NCI-H1092 (cell line): Measurements from ENCODE around the gene RFFL.
"Not testable (repeated sequence)": the region's sequence is repeated elsewhere in the genome, so short reads cannot be mapped to it uniquely, and the experiment has no call there.

Experiments
- DNase-seq: peaks from one replicate; lab custom pipeline; 2025; lab: John Stamatoyannopoulos, UW

RFFL gene

GRCh38 chr17:35002876-35003551 is 60.5 kb downstream of the RFFL start:
- DNase-seq: no peak

- DNase-seq: no peak
These were observed 62.0 kb downstream of the RFFL start for GRCh38 chr17:35001549-35001948.

GRCh38 chr17:35000965-35001364 is 62.5 kb downstream of the RFFL start:
- not testable (repeated sequence) for DNase-seq

GRCh38 chr17:34999456-34999855 is 64.1 kb downstream of the RFFL start:
- no peak for DNase-seq

DNA sequence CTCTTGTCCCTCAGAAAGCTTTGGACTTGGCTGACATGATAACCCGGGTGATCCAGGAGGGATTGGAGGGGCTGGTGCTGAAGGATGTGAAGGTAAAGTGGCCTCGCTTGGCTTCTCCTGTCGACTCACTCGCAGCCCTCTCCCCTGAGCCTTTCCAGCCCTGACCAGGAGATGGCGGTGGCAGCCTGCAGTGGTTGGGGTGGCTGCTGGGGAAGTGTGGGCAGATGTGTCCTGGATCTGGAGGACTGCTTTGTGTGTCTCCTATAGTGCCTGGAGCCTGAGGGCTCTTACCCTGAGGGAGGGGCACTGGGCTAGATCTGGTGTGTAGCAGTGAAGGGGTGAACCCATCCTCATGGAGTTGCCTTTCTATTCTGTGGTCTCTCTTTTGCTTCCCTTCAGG is 65.3 kb downstream of the RFFL start:
- DNase-seq: peak; percentile 3

DNA sequence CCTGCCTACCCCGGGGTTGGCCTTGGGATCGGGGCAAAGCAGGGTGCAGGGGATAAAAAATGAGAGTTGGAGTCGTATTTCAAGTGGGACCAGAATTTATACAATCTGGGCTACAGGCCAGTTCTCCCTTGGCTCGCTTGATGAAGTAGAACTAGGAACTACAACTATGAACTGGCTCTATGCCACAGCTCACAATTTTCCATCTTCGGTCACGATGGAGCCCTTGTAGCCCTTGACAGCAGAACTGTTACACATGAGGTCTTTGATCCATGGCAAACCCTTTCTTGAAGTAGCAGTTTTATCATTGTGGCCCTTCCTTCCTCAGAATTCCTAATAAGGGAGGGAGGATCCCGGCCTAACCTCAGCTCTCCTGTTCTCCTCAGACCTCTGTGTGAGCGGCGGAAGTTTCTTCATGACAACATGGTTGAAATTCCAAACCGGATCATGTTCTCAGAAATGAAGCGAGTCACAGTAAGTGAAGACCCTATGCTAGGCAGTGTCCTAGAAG is 66.1 kb downstream of the RFFL start:
- DNase-seq: no peak

DNA sequence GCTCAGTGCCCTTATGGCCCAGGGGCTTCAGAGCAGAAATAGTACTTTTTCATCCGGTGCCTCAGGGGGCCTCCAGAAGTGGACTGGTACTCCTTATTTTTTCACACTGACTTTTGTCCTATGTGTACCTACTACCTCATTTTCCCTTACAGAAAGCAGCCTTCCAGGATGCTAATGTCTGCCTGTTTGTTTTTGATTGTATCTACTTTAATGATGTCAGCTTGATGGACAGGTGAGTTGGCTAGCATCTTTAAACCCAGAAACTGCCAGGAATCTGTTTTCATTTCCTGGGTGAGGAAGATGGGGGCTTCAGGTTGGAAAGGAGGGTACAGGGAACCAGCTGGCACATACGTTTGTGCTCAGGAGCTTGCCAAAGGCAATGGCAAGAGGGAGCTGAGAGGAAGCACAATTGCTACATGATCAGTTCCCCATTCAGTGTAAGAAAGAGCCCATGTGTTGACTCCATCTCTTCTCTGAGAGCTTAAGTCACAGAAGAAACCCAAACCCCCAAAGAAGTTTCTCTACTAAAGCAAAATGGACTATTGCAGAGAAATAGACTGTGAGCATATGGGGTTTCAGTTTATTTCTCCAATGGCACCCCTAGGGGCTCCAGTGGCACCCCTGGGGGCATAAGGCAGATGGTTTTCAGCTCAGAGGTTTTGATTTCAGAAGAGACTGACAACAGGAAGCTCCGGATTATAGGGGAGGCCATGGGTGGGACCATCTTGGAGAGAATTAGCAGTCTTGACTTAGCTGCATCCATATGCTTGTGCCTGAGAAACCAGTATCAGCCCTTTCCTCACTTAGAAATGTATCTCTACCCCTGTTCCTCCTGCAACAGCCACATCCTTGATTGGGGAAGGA is 66.9 kb downstream of the RFFL start:
- DNase-seq: no peak

DNA sequence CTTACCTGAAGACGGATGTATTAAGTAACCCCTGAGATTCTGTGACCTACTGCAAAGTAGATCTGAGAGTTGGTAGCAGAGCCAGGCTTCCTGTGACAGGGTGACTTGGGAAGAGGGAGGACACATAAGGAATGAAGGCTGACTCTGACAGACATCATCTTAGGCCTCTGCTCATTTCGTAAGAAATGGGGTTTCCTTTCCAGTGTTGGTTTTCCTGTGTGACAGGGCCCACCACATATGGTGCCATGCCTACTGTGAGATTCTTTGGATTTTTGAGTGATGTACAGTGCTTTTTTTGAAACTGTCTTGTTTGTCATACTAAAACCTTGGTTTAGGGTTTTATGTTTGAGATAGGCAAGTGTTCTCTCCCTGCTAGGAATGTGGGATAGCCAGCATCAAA is 70.5 kb downstream of the RFFL start:
- DNase-seq: no peak

DNA sequence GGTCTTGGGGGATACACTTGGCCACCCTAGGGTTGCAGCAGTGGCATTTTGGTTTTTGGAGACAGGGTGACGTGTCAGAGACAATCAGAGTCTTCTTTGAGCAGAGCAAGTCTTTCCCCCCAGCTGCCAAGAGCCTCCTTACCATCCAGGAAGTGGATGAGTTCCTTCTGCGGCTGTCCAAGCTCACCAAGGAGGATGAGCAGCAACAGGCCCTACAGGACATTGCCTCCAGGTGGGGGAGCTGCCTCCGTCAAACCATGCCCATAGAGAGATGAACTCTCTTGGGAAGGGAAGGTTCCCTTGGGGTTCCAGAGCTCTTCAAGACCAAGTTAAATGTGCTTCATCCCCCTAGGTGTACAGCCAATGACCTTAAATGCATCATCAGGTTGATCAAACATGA is 71.9 kb downstream of the RFFL start:
- no peak for DNase-seq

DNA sequence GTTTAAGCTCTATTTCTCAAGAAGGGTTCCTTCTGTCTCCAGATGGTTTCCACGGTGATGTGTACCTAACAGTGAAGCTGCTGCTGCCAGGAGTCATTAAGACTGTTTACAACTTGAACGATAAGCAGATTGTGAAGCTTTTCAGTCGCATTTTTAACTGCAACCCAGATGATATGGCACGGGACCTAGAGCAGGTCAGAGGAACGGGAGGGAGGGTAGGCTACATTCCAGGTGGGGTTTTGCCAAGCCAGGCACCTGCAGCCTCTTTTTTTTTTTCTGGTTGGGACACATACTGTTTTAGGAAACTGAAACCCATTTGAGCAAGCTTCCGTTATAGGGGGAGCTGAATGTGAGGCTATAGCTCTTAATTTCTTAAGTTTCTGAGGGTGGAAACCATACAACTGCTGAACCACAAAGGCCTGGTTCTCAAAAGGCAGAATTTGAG is 72.6 kb downstream of the RFFL start:
- no peak for DNase-seq

GRCh38 chr17:34989473-34989872 is 74.0 kb downstream of the RFFL start:
- no peak for DNase-seq

- no peak for DNase-seq
These were observed 74.9 kb downstream of the RFFL start for GRCh38 chr17:34988644-34989043.

- DNase-seq: no peak
These were observed 76.3 kb downstream of the RFFL start for GRCh38 chr17:34987232-34987631.

- DNase-seq: no peak
These were observed 81.8 kb downstream of the RFFL start for GRCh38 chr17:34981538-34982241.

GRCh38 chr17:34980681-34981537 is 82.6 kb downstream of the RFFL start:
- peak; percentile 63 for DNase-seq

GRCh38 chr17:34980353-34980680 is 83.2 kb downstream of the RFFL start, which contains the start of gene LIG3:
Gene LIG3, plus strand, starts transcription at chr17:34980512. Its CDS starts 2,494 bp downstream, at chr17:34983006.
- DNase-seq: peak; percentile 90

GRCh38 chr17:34979650-34980352 is 83.7 kb downstream of the RFFL start:
- DNase-seq: no peak

DNA sequence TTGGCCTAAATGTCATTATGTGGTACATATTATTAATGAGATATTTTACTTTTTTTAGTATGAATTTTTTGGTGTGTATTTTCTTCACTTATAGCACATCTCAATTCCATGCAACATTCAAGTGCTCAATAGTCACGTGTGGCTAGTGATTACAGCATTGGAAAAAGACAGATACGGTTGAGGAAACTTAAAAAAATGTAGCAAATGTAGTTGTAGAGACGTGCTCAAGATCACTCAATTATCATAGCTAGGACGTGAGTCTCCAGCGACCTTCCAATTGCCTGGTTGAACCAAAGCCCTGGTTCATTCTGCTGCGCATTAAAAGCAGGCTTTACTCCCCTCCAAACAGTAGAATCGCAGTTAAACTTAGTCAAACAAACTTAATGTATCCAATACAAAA is 84.4 kb downstream of the RFFL start:
- DNase-seq: no peak

GRCh38 chr17:34974794-34975785 is 88.4 kb downstream of the RFFL start:
- DNase-seq: no peak

GRCh38 chr17:34974179-34974578 is 89.3 kb downstream of the RFFL start:
- DNase-seq: no peak
